GM19438 (cell line): Measurements from ENCODE around the gene ADGRG1.

Experiments
- ATAC-seq: cut with Tn5 transposase; IDR thresholded peaks from one replicate; pipeline ENCODE4 v1.9.1; 2021; ENCODE audit warnings: low read depth; ENCODE audit not compliant: unreplicated experiment

Gene ADGRG1

DNA sequence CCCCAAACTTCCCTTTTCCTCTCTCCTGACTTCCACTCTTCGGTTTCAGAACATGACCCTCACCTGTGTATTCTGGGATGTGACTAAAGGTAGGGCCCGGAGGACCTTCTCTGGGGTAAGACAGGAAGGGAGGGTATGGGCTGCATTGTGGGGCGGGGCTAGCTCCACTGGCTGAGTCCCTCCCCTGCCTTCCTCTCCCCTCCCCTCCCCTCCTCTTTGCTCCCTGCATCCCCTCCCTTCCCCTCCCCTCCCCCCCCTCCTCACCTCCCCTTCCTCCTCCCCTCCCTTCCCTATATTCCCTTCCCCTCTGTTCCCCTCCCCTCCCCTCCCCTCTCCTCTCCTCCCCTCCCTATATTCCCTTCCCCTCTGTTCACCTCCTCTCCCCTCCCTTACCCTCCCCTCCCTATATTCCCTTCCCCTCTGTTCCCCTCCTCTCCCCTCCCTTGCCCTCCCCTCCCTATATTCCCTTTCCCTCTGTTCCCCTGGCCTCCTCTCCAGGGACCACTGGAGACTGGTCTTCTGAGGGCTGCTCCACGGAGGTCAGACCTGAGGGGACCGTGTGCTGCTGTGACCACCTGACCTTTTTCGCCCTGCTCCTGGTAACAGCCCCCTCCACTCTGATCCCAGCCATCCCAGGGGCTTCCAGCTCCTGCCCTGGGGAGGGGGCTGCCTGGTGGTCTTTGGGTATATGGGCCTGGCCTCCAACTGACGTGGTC is 51.5 kb downstream of the ADGRG1 start:
- no peak for ATAC-seq

DNA sequence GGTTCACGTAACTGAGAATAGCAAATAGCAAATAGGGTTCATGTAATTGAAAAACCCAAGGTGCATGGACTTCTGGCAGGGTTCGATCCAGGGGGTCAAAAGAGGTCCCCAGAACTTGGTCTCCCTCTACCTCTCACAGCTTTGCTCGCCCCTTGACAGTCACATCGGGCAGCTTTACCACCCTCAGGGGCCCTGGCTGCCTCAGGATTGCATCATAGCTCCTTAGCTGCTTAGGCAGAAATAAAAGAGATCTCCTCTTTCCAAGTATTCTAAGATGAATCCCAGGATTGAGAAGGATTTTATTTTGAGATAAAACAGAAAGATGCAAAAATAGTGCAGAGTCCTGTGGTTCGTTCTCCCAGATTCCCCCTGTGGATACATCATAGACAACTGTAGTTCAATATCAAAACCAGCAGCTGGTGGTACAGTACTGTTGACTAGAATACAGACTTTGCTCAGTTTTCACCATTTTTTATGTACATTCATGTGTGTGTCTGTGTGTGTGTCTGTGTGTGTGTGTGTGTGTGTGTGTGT is 52.5 kb downstream of the ADGRG1 start:
- ATAC-seq, result no peak

DNA sequence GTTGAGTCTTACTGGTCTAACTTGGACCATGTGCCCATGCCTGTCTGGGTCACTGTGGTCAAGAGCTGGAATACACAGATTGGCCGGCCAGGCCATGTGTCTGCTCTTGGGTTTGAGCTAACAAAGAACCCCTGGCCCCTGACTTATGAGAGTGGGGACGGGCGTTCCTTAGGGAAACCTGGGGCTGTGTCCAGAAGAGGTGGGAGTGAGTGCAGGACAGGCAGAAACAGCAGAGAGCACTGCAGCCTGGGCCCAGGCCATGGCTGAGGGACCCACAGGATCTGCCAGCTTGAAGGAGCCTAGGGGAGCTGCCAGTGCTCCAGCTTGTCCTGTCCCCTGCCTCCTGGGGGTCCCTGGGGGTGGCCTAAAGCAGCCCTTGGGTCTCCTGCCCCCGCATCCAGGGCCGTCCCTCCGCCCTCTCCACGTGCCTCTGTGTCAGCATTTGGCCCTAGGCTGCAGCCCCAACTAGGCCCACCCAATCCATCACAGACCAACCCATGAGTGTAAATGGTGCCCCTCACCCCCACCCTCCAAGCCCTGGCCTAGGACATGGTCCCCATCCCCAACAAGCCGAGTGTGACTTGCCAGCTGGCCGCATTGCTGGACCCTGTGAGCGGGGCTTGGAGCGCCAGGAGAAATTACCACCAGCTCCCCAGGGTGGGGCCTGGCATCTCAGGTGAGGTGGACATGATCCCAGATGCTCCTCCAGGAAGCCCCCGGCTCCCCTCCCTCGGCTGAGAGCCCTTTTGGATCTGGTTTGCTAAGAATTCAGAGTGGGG is 53.7 kb downstream of the ADGRG1 start:
- no peak for ATAC-seq

DNA sequence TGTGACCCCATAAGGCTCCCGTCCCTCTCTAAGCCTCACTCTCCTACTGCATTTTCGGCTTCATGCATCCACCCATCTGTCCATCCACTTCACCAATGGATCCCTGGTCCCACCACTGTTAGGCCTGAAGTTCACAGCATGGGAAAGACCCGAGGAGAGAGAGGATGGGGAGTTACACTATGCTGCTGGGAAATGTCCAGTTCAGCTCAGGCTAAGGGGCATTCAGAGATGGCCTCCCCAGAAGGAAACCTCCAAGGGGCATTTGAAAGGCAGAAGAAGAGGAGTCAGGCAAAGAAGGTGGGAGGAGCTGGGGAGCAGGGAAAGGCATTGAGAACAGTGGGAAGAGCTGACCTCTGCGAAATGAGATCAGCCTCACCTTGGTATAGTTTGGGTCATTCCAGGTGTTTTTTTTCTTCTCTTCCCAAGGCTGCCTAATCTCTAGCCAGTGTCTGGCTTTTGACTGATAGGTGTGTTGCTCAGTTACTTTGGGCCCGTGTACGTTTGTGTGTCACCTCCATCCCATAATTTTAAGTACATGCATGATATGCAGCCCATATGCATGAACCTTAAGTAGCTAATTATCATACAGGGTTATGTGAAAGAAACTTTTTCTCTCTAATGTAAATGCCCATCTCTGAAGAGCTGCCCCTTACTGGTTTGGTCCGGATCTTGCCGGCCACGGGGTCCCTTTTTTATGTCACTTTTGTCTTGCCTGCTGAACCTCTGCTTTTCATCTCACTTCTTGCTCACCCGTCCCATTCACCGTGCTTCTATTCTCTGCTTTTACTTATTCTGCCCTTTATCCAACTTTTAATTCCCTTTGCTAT is 54.6 kb downstream of the ADGRG1 start:
- ATAC-seq, result no peak

DNA sequence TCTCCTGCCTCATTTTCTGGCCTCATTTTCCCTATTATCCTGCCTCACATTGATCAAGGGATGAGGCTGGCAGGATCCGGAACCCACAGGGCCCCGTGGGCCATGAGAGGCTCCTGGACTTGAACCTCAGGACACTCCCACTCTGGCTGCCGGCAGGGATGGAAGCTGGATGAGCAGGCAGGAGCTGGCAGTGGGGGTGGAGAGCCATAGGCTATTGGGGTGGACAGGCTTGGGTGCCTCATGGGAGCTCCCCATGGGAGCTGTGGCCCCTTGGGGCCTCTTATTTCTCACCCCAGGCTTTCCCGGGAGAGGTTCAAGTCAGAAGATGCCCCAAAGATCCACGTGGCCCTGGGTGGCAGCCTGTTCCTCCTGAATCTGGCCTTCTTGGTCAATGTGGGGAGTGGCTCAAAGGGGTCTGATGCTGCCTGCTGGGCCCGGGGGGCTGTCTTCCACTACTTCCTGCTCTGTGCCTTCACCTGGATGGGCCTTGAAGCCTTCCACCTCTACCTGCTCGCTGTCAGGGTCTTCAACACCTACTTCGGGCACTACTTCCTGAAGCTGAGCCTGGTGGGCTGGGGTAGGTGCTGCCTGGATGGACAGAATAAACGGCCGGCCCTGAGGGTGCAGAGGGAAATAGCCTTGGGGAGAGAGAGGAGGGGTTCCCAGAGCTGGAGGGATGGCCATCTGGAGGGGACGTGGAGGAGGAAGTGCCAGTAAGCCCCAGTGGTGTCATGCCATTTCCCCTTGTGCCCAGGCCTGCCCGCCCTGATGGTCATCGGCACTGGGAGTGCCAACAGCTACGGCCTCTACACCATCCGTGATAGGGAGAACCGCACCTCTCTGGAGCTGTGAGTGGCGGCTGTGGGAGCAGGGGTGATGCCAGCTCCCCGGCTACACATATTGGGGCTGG is 55.5 kb downstream of the ADGRG1 start:
- no peak for ATAC-seq

DNA sequence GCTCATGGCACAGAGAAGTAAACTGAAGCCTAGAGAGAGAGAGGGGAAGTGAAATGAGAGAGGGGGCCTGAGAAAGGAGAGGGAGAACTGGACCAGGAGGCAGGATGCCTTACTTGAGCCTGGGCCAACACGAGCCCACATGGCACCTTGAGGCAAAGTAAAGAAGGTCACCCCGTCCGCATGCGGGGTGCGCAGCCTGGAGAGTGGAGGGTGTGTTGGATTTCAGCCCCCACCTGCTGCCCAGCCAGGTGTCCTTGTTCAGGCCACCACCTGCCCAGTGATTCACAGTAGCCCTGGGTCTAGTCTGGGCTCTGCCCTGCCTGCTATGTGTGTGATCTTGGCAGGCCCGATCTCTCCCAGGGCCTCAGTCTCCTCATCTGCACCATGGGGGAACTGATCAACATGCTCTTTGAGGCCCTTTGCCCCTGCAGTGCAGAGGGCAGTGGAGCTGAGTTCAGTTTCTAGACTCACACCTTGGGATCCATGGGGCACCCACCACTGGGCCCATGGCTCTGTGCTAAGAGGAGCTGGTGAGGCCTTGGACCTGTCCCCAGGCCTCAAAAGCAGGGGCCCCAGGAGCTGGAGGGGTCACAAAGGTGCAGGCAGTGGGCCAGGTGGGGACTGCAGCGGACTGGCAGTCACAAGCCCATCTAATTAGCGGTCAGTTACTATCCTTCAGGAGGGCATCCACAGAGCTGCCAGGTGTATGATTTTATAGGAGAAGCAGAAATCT is 56.4 kb downstream of the ADGRG1 start:
- ATAC-seq, result no peak

DNA sequence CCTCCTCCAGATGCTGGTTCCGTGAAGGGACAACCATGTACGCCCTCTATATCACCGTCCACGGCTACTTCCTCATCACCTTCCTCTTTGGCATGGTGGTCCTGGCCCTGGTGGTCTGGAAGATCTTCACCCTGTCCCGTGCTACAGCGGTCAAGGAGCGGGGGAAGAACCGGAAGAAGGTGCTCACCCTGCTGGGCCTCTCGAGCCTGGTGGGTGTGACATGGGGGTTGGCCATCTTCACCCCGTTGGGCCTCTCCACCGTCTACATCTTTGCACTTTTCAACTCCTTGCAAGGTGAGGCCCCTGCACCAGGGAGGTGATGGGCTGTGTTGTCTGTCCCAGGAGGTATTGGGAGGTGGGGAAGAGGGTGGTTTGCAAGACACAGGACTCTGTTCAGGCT is 57.2 kb downstream of the ADGRG1 start:
- ATAC-seq, result no peak

DNA sequence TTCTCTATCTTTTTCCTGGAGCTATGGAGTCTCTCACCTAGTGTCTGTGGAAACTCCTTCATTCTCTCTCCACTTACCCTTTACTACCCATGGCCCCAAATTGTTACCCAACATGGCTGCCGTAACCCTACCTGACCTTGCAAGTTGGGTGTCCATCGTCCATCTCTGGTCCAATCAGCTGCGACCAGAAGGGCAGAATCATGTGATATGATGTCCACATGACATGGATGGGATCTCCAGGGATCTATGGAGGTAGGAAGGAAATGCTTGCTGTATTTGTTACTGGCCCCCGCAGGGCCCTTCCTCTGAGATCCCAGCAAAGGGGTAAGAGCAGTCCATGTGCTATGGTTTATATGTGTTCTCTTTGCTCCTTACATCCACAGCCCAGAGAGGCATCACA is 58.1 kb downstream of the ADGRG1 start:
- ATAC-seq, result no peak

DNA sequence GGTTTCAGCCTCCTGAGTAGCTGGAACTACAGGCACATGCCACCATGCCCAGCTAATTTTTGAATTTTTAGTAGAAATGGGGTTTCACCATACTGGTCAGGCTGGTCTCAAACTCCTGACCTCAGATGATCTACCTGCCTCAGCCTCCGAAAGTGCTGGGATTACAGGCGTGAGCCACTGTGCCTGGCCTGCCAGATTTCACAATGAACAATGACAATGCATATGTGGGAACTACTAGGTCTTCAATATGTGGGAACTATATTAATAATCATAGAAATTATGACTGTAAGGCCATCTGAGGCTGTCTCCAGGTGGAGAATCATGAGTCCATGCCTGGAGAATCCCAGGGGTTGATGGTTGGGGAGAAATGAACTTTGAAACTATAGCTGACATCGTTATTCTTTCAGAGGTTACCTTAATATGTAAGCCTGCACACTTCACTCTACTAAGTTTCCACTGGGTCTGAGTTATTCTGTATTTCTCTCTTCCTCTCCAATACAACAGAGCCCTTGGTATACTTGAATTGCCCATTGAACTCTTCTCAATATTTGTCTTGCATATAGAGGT is 59.0 kb downstream of the ADGRG1 start:
- no peak for ATAC-seq

DNA sequence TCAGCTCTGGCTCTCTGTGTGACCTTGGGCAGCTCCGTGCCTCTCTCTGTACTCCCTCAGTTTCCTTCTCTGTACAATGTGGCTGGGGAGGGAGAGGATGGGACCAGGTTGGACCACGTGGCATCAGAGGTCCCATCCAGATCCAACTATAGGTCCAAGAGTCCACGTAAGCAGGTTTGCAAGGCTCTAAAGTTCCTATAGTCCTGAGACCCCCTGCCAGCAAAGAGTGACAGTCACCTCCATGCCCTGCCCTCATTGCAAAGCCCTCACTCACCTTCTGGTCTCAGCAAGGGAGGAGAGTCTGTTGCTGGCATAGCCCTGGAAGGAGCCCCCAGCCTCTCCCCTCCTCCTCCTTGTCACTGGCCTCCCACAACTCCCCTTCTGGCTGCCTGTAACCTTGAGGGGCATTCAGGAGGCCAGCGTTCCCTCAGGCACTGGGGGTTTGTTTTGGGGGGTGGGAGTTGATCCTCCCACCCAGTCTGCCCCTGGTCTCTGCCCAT is 60.1 kb downstream of the ADGRG1 start:
- no peak for ATAC-seq

DNA sequence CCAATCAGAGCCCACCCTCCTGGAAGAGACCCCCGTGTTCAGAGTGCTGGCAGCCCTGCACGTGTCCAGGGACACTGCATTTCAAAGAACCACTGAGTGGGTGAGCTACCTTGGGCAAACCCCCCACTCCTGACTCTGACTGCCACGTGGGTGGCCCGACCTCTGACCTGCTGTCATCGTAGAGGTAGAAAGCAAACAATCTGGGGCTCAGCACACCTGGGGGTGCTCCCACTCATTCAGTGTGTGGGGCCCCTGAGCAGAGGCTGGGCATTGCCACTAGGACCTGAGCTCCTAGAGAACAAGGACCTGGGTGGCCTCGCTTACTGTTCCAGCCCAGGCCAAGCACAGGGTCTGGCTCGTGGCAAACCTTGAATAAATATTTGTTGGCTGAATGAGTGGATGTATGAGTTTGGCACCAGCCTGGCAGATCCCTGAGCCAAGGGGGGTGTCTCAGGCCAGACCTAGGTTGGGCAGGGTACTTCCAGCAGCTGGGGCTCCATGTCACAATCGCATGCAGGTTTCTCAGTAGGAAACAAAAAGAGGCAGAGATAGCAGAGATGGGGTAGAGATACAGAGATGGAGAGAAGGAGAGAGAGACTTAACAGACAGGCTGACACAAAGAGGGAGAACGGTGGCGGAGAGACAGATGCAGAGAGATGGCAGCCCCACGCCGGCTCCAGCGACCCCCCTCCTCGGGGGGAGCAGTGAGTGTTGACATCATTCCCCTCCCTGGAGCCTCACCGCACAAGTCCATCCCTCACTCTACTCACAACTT is 60.7 kb downstream of the ADGRG1 start:
- no peak for ATAC-seq

DNA sequence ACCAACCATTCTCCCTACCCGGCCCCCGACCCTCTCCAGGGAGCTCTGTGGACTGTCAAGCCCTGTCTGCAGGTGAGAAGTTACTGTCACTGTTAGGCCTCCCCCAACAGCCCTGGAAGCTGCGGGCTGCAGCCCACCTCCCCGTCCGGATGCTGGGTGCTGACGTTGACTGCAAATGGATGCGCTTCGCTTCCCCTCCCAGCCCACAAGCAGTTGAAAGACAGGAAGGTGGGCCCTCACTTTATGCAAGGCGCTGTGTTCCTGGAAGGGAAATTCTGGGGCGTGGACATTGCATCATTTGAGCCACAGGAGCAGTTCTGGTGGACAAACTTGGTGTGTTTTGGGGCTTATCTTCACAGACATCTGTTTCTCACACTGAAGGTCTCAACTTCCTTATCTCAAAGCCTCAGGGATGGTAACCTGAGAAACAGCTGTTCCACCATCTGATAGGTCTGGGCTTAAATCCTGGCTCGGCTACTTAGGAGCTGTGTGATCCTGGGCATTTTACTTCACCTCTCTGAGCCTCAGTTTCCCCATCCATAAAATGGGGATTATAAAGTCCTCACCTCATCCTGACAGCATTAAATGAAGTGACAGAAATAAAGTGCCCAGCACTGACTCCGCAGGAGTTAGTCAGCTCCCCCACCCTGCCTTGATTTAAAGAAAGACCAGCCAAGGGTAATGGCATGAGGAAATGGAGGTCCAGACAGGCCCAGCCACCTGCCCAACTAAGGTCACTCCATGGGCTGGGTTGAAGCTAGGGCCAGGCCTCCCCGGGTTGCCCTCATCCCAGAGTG is 61.5 kb downstream of the ADGRG1 start:
- ATAC-seq, result peak; percentile 77

DNA sequence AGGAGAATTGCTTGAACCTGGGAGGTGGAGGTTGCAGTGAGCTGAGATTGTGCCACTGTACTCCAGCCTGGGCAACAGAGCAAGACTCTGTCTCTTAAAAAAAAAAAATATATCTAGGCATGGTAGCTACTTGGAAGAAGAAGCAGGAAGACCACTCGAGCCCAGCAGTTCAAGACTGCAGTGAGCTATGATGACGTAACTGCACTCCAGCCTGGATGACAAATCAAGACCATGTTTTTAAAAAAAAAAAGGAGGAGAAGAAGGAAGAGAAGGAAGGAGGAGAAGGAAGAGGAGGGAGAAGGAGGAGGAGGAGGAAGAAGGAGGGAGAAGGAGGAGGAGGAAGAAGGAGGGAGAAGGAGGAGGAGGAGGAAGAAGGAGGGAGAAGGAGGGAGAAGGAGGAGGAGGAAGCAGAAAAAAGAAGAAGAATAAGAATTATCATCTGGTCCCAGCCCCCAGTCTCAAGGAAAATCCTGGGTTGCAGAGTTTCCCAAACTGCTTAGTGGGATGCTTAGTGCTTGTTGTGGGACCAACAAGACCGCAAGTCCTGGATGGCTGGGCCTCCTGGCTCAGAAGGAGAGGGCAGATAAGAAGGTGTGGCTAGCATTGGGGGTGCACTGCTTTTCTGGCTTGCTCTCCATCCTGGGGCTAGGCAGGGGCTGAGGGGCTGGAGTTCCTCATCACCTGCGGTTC is 62.5 kb downstream of the ADGRG1 start:
- ATAC-seq, result no peak

DNA sequence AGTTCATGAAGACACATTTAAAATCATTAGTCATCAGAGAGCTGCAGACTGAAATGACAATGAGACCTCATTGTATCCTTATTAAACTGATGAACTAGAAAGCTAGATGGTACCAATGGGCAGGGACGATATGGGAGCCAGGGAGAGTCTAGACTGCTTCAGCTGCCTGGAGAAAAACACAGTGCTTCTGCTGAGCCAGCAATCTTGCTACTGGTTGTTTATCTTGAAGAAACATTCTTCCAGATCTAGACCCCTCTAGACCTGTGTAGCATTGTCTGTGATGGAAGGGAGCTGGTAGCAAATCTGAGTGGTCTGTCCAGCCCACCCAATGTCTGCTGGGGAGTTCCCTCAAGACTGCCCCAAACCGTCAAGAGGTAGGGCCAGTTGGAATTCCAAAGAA is 64.2 kb downstream of the ADGRG1 start:
- ATAC-seq, result no peak

DNA sequence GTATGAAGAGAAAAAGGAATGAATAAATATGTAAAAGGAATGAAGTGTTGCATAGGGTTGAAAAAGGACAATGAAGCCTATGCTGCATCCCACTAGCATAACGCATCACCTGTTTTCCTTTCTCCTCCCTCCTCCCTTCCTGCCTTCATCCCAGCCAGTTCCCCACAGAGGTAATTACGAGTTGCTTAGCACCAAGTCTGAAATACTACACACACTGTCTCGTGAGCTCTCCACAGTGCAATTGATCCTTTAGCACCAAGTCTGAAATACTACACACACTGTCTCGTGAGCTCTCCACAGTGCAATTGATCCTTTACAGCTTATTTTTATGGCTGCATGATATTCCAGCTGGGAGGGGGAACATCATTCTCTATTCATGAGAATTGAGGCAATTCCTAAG is 65.1 kb downstream of the ADGRG1 start:
- no peak for ATAC-seq

DNA sequence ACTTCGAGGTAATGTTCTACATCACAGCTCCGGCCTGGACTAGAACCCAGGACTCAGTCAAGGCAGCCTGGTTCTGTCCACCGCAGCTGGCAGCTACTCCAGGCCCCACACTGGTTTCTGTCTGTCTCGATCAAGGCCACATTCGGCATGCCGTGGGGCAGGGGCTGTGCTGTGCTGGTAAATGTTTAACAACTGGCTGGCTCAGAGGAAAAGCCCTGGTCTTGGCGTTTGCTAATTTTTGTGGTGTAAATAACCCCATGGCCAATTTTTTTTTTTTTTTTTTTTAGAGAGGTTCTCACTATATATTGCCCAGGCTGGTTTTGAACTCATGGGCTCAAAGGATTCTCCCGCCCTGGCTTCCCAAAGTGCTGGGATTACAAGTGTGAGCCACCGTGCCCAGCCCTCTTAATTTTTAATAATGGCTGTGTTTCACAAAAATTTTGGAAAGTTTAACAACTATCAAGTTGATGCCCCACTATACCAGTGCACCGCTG is 65.8 kb downstream of the ADGRG1 start:
- ATAC-seq, result no peak
